NK-92 (cell line): ENCODE data around the gene MAPT.
"Not testable (repeated sequence)": the region's sequence is repeated elsewhere in the genome, so short reads cannot be mapped to it uniquely, and the experiment has no call there.

ENCODE experiments used
- DNase-seq: peaks from one replicate; lab custom pipeline; 2025; ENCODE audit not compliant: unreplicated experiment; lab: John Stamatoyannopoulos, UW

The MAPT gene

GRCh38 chr17:45896803-45897693 is 2.7 kb downstream of the MAPT start:
- no peak for DNase-seq

GRCh38 chr17:45900136-45900535 is 5.8 kb downstream of the MAPT start:
- DNase-seq: no peak

- no peak for DNase-seq
These were observed 6.5 kb downstream of the MAPT start for GRCh38 chr17:45900723-45901415.

- DNase-seq: no peak
These were observed 8.6 kb downstream of the MAPT start for GRCh38 chr17:45902892-45903346.

DNA sequence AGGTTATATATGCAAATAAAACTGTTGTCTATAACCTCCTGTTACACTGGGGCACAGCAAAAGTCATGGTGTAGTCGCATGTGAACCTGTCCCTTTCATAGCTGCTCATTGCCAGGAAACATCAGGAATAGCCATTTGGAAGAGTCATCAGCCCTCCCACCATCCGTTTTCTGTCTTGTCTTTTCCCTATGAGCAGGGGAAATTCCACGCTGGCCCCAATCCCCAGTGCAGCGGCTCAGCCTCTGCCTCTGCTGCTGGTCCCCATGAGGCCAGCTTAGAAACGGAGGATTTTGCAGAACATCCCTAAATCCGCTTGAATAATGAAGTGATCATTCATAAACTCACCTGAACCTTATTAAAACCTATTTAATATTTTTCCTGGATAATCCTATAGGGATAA is 10.5 kb downstream of the MAPT start:
- no peak for DNase-seq

GRCh38 chr17:45905814-45906213 is 11.5 kb downstream of the MAPT start:
- DNase-seq: no peak

DNA sequence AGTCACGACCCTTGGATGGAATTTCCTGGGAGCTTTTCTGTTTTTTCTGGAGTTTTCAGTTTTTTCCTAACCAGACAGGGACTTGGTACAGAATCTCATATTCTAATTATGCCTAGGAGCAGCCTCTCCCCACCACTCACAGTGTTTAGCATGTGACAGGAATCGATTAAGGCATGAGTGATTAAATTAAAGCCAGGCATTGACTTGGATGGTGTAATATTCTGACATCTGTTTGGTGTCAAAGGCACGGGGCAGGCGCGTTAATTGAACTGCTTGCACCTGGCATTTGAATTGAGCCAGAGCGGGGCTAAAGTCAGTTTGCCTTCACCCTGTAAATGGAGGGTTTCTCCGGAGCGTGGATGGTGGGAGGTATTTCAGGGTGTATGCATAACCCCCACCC is 11.9 kb downstream of the MAPT start:
- DNase-seq: no peak

GRCh38 chr17:45906927-45907622 is 12.7 kb downstream of the MAPT start:
- DNase-seq: no peak

DNA sequence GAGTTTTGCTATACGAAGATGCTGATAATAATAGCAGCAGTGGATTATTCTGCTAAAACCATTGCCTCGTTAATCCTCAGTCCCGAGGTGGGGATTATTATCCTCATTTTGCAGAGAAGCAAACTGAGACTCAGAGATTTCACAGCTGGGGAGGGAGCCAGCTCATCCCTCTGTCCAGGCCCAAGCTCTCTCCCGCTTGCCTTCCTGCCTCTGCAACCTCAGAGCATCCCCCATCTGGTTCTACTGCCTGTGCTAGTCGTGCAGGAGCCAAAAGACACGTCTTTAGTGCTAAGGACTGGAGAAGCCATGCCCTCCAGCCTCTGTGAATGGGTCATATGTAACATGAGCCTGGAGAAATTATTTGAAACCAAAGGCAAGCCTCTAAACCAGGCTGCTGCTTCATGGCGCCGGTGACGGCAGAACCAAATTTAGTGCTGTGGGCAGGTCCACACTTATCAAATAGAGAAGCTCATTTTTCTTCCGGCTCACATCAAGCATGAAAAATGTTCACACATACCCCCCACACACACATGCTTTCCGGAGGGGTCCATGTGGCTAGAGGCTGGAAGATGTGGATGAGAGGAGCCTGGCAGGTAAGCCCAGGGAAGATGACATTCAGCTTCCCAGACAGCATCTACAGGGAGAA is 13.5 kb downstream of the MAPT start:
- DNase-seq: no peak

- DNase-seq: no peak
These were observed 14.1 kb downstream of the MAPT start for GRCh38 chr17:45908460-45908859.

DNA sequence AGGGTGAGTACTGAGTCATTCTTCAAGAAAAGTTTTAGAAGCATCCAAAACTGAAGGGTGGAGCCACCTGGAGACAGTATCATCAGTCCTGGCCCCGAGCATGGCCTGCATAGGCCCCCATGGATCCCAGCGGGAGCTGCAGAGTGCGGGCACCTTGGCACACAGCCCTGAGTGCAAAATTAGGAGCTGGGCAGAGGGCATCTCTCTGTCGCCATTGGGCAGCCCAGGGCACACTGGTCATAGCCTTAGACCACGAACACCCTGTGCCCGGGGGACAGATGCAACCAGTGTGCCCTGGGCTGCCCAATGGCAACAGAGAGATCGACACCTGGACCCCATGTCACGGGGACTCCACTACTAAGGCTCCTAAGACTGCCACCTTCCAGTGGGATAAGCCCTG is 14.6 kb downstream of the MAPT start:
- DNase-seq: no peak

DNA sequence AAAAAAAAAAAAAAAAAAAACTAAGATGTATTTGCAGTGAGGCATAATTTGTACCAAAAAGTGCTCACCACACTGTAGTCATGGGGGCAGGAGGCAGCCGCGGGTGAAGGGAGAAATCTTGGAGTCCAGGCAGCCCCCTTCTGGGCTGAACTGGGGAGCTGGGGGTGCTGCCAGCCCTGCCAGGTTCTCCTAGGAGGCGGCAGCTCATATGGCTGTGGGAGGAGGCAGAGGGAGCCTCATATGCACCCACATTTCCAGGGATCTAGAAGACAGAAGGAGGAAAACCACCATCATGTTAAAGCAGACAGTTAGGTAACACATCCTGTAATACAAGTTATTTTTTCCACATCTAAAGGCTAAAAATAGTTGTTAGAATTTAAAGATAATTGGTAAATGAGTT is 16.3 kb downstream of the MAPT start:
- no peak for DNase-seq

DNA sequence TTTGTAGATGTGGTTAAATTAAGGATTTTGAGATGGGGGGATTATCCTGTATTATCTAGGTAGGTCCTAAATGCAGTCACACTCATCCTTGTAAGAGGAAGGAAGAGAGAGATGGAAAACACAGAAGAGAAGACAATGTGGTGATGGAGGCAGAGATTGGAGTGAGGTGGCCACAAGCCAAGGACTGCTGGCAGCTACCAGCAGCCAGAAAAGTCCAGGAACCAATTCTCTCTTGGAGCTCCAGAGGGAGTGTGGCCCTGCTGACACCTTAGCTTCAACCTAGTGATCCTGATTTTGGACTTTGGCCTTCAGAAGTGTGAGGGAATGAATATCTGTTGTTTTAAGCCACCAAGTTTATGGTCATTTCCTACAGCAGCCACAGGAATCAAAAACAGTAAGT is 18.0 kb downstream of the MAPT start:
- no peak for DNase-seq

DNA sequence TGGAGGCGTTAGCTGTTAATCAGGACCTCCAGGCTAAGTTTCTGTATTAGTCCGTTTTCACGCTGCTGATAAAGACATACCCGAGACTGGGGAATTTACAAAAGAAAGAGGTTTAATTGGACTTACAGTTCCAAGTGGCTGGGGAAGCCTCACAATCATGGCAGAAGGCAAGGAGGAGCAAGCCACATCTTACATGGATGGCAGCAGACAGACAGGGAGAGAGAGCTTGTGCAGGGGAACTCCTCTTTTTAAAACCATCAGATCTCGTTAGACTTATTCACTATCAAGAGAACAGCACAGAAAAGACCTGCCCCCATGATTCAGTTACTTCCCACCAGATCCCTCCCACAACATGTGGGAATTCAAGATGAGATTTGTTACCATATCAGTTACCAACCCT is 18.7 kb downstream of the MAPT start:
- not testable (repeated sequence) for DNase-seq

GRCh38 chr17:45914047-45914717 is 19.8 kb downstream of the MAPT start:
- no peak for DNase-seq

DNA sequence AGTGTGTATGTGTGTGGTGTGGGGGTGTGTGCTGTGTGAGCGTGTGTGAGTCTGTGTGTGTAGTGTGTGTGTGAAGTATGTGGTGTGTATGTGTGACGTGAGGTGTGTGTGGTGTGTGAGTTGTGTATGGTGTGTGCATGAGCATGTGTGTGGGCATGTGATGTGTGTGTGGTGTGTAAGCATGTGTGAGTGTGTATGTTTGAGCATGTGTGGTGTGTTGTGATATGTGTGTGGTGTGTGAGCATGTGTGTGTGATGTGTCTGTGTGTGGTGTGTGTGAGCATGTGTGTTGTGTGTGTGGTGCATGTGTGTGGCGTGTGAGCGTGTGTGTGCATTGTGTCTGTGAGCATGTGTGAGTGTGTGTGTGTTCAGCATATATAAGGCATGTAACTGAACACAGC is 20.9 kb downstream of the MAPT start:
- no peak for DNase-seq

GRCh38 chr17:45917081-45917480 is 22.7 kb downstream of the MAPT start:
- DNase-seq: no peak

DNA sequence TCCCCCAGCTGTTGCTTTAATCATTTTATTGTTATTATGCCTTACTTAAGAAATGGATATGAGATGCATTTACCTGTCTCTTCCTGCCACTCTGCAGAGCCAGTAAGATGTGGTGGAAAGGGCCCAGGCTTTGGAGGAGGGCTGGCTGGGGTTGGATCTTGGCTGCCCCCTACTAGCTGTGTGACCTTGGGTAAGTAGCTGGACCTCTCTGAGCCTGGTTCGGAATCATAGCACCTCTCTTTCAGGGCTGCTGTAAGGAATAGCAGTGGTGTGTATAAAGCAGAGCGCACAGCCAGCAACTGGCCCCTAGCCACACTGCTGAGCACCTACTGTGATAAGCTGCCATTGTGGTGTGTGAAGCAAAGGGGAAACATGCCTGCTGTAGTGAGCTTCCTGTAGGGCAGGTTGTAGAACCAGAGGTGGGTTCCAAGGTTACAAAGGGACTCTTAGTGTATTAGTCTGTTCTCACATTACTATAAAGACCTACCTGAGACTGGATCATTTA is 23.9 kb downstream of the MAPT start:
- DNase-seq: no peak

GRCh38 chr17:45919136-45919535 is 24.8 kb downstream of the MAPT start:
- DNase-seq: no peak

DNA sequence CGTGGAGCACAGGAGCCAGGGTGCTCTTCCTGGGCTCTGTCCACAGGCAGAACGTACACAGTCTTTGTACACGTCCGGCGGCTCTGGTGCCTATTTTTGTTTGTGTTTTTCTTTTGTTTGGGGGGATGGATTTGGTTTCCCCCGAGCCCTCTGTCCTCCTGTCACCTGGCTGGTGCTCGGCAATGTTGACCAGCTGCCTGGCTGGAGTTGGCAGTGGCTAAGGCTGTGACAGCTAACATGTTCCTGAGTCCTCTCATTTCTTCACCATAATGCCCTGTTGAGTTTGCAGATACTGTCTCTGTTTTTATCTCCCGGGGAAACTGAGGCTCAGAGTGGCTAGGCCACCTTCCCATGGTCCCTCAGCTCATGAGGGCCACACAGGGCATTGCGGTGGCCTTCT is 25.7 kb downstream of the MAPT start:
- no peak for DNase-seq
